ENCODE data around the gene SCGB1C1. TPM values are rescaled to one million over a fixed set of nuclear protein-coding genes. Genes with fewer than 3 reads are reported as not detected.

The SCGB1C1 gene
- total RNA-seq, 8 experiments from 2014 or later, result not detected

DNA sequence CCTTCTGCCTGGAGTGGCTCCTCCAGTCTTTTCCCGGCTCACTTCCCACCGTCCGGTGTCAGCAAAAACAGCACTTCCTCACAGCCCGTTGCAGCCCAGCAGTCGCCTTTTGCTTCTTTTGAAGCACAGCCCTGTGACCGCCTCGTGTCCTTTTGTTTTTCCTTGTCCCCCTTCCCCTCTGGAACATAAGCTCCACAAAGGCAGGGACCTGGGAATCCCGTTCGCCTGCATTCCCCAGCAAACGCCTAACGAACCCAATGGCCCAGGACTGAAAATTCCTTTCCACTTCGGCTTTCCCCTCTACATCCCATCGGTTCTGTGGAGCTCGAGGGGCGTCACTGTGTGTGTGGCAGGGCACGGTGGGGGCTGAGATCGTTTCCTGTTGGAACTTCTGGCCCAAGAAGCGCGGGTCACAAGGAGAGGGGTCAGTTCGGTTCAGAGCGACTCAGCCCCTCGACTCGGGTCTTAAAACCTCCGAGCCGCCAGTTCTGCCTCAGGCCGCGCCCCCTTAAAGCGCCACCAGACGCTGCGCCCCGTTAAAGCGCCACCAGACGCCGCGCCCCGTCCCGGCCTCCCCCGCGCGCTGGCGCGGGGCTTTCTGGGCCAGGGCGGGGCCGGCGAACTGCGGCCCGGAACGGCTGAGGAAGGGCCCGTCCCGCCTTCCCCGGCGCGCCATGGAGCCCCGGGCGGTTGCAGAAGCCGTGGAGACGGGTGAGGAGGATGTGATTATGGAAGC lies 15.5 kb downstream of the SCGB1C1 start:
- peak overlapping the region; percentile 98 to 99 for H3K27ac ChIP-seq
- 0 to 1% (median 0%) methylated on average over 3 to 20 of the region's 57 CpGs; no CpG with 5 or more reads in 5 of the 10 experiments for WGBS, 10 experiments
- ATAC-seq (replicated peaks in 6 of 8), result peak; percentile 40 to 61 (median 50)
- H3K4me1 ChIP-seq (replicated peaks in 1 of 2), result peaks cover 17 to 19% of the 10 kb centered on the region in 2 donors
- in situ Hi-C loops (cut with MboI; ENCODE audit: low pct_unique_long_range_greater_than_20kb in 2 of 9, low sequenced_read_pairs in 9 of 9, unreplicated experiment in 9 of 9), result no loop called here
- peak overlapping the region; percentile 90 to 100 (median 93) for H3K4me3 ChIP-seq

DNA sequence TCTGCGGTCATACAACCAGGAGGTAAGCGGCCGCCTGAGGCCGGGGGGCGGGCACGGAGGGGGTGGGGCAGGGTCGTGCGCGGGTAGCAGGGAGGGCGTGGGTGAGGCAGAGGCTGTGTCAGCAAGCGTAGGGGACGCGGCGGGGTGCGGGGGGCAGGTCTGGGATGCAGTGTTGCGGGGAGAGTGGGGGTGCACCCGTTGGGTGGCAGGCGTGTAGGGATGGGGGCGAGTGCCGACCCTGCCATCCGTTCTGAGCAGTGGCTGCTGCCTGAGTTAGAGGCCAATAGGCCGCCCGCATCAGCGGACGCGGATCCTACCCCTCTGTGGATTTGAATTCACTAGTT lies 16.0 kb downstream of the SCGB1C1 start:
- no CpG with 5 or more reads among the region's 26 CpGs for WGBS, 10 experiments
- peak overlapping the region; percentile 90 to 100 (median 93) for H3K4me3 ChIP-seq
- ATAC-seq (replicated peaks in 6 of 8), result peak in 5 of 8 experiments; percentile 1 to 8 (median 2)
- H3K4me1 ChIP-seq (replicated peaks in 1 of 2), result peaks cover 17 to 19% of the 10 kb centered on the region in 2 donors
- peak overlapping the region; percentile 98 to 99 for H3K27ac ChIP-seq
- in situ Hi-C loops (cut with MboI; ENCODE audit: low pct_unique_long_range_greater_than_20kb in 2 of 9, low sequenced_read_pairs in 9 of 9, unreplicated experiment in 9 of 9), result no loop called here

DNA sequence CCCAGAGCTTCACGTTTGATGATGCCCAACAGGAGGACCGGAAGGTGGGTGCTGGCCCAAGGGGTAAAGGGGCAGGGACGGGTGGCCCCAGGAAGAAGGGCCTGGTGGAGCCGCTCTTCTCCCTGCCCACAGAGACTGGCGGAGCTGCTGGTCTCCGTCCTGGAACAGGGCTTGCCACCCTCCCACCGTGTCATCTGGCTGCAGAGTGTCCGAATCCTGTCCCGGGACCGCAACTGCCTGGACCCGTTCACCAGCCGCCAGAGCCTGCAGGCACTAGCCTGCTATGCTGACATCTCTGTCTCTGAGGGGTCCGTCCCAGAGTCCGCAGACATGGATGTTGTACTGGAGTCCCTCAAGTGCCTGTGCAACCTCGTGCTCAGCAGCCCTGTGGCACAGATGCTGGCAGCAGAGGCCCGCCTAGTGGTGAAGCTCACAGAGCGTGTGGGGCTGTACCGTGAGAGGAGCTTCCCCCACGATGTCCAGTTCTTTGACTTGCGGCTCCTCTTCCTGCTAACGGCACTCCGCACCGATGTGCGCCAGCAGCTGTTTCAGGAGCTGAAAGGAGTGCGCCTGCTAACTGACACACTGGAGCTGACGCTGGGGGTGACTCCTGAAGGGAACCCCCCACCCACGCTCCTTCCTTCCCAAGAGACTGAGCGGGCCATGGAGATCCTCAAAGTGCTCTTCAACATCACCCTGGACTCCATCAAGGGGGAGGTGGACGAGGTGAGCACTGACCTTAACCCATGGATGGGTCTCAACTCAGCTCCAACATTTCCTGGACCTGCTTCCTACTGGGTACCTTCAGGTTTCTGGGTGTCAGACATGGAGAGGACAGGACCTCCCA lies 16.6 kb downstream of the SCGB1C1 start:
- Histone ChIP-seq H3K27ac (peak overlapping the region; percentile 98 to 99), H3K4me1 (replicated peaks in 1 of 2) (peaks cover 17 to 19% of the 10 kb centered on the region in 2 donors), H3K4me3 (peak overlapping the region; percentile 90 to 100 (median 93))
- no peak for ATAC-seq (replicated peaks in 6 of 8)
- in situ Hi-C loops (cut with MboI; ENCODE audit: low pct_unique_long_range_greater_than_20kb in 2 of 9, low sequenced_read_pairs in 9 of 9, unreplicated experiment in 9 of 9), result no loop called here
- WGBS, 10 experiments, result 0 to 80% (median 45%) methylated on average over 1 to 10 of the region's 29 CpGs; no CpG with 5 or more reads in 4 of the 10 experiments

DNA sequence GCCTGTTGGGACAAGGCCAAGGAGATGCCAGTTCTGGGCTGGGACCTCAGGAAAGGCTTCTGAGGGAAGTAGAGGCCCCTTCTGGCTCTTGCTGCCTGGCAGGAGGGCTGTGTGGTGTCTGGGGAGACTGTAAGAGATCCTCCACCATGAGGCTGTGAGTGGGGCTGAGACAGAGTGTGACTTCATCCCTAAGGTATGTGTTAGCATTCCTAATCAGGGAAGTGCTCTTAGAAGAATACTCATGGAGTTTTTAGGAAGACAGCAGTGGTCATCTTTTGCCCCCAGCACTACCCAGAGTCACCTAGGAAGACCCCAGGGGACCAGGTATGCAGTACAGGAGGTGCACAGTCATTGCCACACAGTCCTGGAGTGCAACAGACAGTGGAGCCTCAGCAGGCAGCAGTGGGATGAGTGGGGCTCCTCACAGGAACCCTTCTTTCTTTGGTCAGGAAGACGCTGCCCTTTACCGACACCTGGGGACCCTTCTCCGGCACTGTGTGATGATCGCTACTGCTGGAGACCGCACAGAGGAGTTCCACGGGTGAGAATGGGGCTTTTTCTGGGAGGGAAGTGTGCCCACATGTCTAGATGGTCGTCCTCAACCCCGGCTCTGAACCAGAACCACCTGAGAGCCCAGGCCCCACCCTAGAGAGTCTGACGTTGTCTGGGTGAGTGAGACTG lies 17.4 kb downstream of the SCGB1C1 start:
- 55 to 100% (median 92%) methylated on average over 3 to 9 of the region's 9 CpGs; no CpG with 5 or more reads in 5 of the 10 experiments for WGBS, 10 experiments
- Histone ChIP-seq H3K4me1 (replicated peaks in 1 of 2) (peaks cover 17 to 19% of the 10 kb centered on the region in 2 donors), H3K27ac (no peak overlapping the region), H3K4me3 (peak overlapping the region in 3 of 5 donors; percentile 91 to 100 (median 95))
- in situ Hi-C loops (cut with MboI; ENCODE audit: low pct_unique_long_range_greater_than_20kb in 2 of 9, low sequenced_read_pairs in 9 of 9, unreplicated experiment in 9 of 9), result no loop called here
- peak in 2 of 8 experiments; percentile 1 for ATAC-seq (replicated peaks in 6 of 8)

DNA sequence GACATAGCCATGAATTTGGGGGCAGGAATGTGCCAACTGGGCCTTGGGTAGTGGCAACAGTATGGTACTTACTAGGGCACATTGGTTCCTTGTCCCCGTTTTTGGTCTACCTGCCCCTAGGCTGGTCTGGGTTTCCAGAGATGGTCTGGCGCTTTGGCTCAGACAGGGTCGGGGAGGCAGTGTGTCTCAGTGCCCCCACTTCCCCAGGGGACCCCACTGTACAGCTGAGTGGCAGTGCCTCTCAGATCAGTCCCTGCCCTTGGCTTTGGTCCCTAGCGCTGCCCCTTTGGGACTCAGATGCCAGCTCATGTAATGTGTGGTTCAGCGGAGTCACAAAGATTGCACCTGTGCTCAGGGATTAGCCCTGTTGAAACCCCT lies 17.9 kb downstream of the SCGB1C1 start:
- no peak overlapping the region for H3K4me3 ChIP-seq
- in situ Hi-C loops (cut with MboI; ENCODE audit: low pct_unique_long_range_greater_than_20kb in 2 of 9, low sequenced_read_pairs in 9 of 9, unreplicated experiment in 9 of 9), result no loop called here
- H3K27ac ChIP-seq, result no peak overlapping the region
- 88 to 90% methylated on average over 4 to 5 of the region's 5 CpGs; no CpG with 5 or more reads in 8 of the 10 experiments for WGBS, 10 experiments
- ATAC-seq (replicated peaks in 6 of 8), result no peak
- peaks cover 17% of the 10 kb centered on the region in 2 donors for H3K4me1 ChIP-seq (replicated peaks in 1 of 2)

DNA sequence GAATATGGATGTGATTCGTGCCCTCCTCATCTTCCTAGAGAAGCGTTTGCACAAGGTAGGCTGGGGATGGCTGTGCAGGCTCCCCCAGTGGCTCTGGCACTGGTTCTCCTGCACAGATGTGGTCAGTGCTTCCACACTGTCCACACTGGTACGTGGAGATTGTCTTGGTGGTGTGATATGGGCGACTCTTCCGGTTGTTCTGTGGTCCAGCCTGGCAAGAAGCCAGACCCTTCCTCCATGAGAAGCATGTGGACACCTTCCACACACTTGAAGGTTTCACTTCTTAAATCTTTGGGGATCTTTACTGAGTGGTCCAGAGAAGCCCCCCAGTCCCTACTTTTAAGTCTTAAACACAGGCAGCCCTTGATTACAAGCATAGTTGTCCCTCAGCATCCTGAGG lies 18.4 kb downstream of the SCGB1C1 start:
- H3K4me3 ChIP-seq, result no peak overlapping the region
- H3K27ac ChIP-seq, result no peak overlapping the region
- in situ Hi-C loops (cut with MboI; ENCODE audit: low pct_unique_long_range_greater_than_20kb in 2 of 9, low sequenced_read_pairs in 9 of 9, unreplicated experiment in 9 of 9), result no loop called here
- ATAC-seq (replicated peaks in 6 of 8), result no peak
- WGBS, 10 experiments, result 83 to 100% (median 100%) methylated on average over 1 to 3 of the region's 5 CpGs; no CpG with 5 or more reads in 5 of the 10 experiments
- H3K4me1 ChIP-seq (replicated peaks in 1 of 2), result peaks cover 12 to 13% of the 10 kb centered on the region in 2 donors

DNA sequence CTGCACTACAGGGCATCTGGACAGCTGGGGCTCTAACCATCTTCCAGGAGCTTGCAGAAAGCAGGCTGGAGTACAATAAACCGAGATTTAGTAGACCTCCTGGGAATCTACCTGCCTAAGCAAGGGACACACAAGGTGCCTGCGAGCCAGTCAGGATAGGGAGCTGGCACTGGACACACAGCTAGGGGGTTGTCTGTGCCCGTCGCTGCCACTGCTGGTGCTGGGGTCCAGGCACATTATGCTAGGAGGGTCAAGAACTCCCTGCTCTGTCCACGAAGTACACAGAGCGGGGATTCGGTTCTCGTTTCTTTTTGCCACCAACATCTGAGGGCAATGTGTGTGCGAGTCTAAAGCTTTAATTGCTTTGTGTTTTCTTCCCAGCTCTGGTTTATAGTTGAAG lies 18.9 kb downstream of the SCGB1C1 start:
- H3K4me1 ChIP-seq (replicated peaks in 1 of 2), result peaks cover 12% of the 10 kb centered on the region in 2 donors
- no peak for ATAC-seq (replicated peaks in 6 of 8)
- in situ Hi-C loops (cut with MboI; ENCODE audit: low pct_unique_long_range_greater_than_20kb in 2 of 9, low sequenced_read_pairs in 9 of 9, unreplicated experiment in 9 of 9), result no loop called here
- 77 to 97% (median 89%) methylated on average over 3 to 7 of the region's 9 CpGs; no CpG with 5 or more reads in 6 of the 10 experiments for WGBS, 10 experiments
- no peak overlapping the region for H3K27ac ChIP-seq
- H3K4me3 ChIP-seq, result no peak overlapping the region

DNA sequence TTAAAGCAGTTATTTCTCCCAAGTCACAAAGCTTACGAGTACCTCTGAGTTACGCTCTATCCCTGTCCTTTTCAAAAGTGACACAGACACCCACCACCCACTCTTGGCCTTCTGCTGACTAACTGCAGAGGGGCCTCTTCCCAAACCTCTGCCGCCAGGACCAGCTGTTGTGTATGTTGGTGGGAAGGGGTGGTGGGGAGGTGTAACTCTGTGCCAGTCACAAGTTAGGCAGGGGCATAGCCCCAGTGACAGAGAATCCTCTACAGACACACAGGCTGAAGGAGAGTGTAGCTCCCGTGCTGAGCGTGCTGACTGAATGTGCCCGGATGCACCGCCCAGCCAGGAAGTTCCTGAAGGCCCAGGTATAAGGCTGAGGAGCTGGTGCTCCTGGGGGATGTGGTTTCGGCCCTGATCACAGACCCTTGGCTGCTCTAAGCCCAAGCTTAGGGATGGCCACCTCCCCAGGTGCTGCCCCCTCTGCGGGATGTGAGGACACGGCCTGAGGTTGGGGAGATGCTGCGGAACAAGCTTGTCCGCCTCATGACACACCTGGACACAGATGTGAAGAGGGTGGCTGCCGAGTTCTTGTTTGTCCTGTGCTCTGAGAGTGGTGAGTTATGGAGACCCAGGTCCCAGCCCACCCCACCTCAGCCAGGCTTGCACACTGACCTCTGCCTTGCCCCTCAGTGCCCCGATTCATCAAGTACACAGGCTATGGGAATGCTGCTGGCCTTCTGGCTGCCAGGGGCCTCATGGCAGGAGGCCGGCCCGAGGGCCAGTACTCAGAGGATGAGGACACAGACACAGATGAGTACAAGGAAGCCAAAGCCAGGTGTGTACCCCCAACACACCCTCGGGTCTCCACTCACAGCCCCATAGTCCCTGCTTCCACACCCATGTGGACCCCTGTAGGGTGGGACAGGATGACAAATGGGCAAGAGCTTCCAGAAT lies 19.5 kb downstream of the SCGB1C1 start:
- ATAC-seq (replicated peaks in 6 of 8), result no peak
- in situ Hi-C loops (cut with MboI; ENCODE audit: low pct_unique_long_range_greater_than_20kb in 2 of 9, low sequenced_read_pairs in 9 of 9, unreplicated experiment in 9 of 9), result no loop called here
- WGBS, 10 experiments, result 80 to 100% (median 93%) methylated on average over 1 to 9 of the region's 17 CpGs; no CpG with 5 or more reads in 5 of the 10 experiments
- peaks cover 12% of the 10 kb centered on the region in 2 donors for H3K4me1 ChIP-seq (replicated peaks in 1 of 2)
- H3K27ac ChIP-seq, result no peak overlapping the region
- no peak overlapping the region for H3K4me3 ChIP-seq

DNA sequence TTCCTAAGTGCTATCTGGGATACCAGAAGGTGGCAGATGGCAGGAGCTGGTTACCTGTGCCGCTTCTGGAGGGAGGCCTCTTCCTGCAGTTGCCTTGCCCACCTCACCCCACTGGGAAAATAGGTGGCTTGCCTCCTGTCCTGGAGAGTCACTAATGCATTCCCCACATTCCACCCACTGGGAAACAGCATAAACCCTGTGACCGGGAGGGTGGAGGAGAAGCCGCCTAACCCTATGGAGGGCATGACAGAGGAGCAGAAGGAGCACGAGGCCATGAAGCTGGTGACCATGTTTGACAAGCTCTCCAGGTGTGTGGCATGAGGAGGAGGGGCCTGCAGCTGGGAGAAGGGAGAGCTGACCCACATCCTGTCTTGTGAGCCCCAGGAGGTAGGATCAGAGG lies 20.2 kb downstream of the SCGB1C1 start:
- Histone ChIP-seq H3K4me3 (no peak overlapping the region), H3K27ac (no peak overlapping the region)
- 63 to 100% (median 83%) methylated on average over 1 to 3 of the region's 4 CpGs; no CpG with 5 or more reads in 7 of the 10 experiments for WGBS, 10 experiments

DNA sequence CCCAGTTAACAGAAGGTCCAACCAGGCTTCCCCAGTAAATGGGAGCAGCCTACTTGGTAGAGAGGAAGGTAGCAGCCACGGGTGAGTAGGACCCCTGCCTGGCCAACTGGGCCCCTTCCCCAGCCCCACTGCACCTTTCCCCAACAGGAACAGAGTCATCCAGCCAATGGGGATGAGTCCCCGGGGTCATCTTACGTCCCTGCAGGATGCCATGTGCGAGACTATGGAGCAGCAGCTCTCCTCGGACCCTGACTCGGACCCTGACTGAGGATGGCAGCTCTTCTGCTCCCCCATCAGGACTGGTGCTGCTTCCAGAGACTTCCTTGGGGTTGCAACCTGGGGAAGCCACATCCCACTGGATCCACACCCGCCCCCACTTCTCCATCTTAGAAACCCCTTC lies 21.2 kb downstream of the SCGB1C1 start:
- WGBS, 10 experiments, result 83 to 100% methylated on average over 1 to 2 of the region's 7 CpGs; no CpG with 5 or more reads in 8 of the 10 experiments
- in situ Hi-C loops (cut with MboI; ENCODE audit: low pct_unique_long_range_greater_than_20kb in 2 of 9, low sequenced_read_pairs in 9 of 9, unreplicated experiment in 9 of 9), result no loop called here
- ATAC-seq (replicated peaks in 6 of 8), result no peak
- Histone ChIP-seq H3K4me3 (no peak overlapping the region), H3K27ac (no peak overlapping the region), H3K4me1 (replicated peaks in 1 of 2) (peaks cover 12% of the 10 kb centered on the region in 2 donors)

More for the DNA sequence above, 20.2 kb downstream of the SCGB1C1 start:
- in situ Hi-C loops (cut with MboI; ENCODE audit: low pct_unique_long_range_greater_than_20kb in 2 of 9, low sequenced_read_pairs in 9 of 9, unreplicated experiment in 9 of 9), result no loop called here
- H3K4me1 ChIP-seq (replicated peaks in 1 of 2), result peaks cover 12% of the 10 kb centered on the region in 2 donors
- no peak for ATAC-seq (replicated peaks in 6 of 8)

DNA sequence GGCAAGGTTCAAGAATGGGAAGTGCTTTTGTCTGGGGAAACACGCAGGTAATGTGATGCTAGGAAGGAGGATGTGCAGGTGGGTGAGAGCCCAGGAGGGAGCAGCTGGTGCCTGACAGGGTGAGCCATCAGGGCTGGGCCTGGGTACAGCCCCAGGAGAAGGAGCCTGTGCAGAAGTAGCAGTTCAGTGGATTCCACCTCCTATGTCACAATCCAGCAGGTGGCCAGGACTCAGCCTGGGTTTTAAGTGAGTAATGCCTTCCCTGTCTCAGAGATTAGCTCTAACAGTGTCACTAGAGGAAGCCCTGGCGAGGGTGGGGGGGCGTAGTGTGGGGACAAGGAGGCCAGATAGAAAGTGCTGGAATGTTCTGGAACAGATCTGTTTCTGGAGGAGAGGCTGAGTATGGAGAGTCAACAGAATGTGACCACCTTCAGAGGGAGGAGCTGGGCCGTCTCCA lies 22.7 kb downstream of the SCGB1C1 start:
- in situ Hi-C loops (cut with MboI; ENCODE audit: low pct_unique_long_range_greater_than_20kb in 2 of 9, low sequenced_read_pairs in 9 of 9, unreplicated experiment in 9 of 9), result no loop called here
- H3K4me1 ChIP-seq (replicated peaks in 1 of 2), result no peaks in the 10 kb centered on the region
- H3K27ac ChIP-seq, result no peak overlapping the region
- H3K4me3 ChIP-seq, result no peak overlapping the region
- WGBS, 10 experiments, result 79 to 100% (median 93%) methylated on average over 1 to 3 of the region's 4 CpGs; no CpG with 5 or more reads in 7 of the 10 experiments
- peak in 7 of 8 experiments; percentile 4 to 18 (median 14) for ATAC-seq (replicated peaks in 6 of 8)

Measured in motor neuron (in vitro differentiated cells).